Heart left ventricle (tissue), 16 donors: Measurements from ENCODE around the gene KHDC1L. TPM values are rescaled to one million over a fixed set of nuclear protein-coding genes. Genes with fewer than 3 reads are reported as not detected.

ENCODE experiments used
- ATAC-seq, 4 donors: fragments of 200-7000 bp; cut with Tn5 transposase; one replicate each; pipeline ENCODE4 v1.9.1; 2020 to 2022; ENCODE audit warnings: moderate library complexity in 4 of 4, mild to moderate bottlenecking in 3 of 4, moderate number of reproducible peaks in 1 of 4
- DNase-seq, 5 donors: peaks; one replicate each; pipeline ENCODE4 v3.0.0-alpha.2; 2020
- H3K27ac ChIP-seq, 12 donors: fragments of 200-600 bp; sonication (generic) in 4 of 12; one replicate each; pipeline versions ENCODE4 v1.5.0 to v1.8.0; 2016 to 2022; ENCODE audit warnings: mild to moderate bottlenecking in 2 of 12
- H3K27me3 ChIP-seq, 9 donors: fragments of 200-600 bp; sonication (generic) in 2 of 9; one replicate each; pipeline versions ENCODE4 v1.5.1 to v1.8.0; 2016 to 2022; ENCODE audit warnings: mild to moderate bottlenecking in 3 of 9
- H3K36me3 ChIP-seq, 9 donors: fragments of 200-600 bp; sonication (generic) in 2 of 9; one replicate each; pipeline versions ENCODE4 v1.5.0 to v1.8.0; 2018 to 2022; ENCODE audit warnings: mild to moderate bottlenecking in 2 of 9
- H3K4me1 ChIP-seq, 12 donors: fragments of 200-600 bp; sonication (generic) in 4 of 12; one replicate each; pipeline versions ENCODE4 v1.5.0 to v1.8.0; 2016 to 2022; ENCODE audit warnings: mild to moderate bottlenecking in 3 of 12
- H3K4me3 ChIP-seq, 12 donors: fragments of 200-600 bp; sonication (generic) in 4 of 12; one replicate each; pipeline versions ENCODE4 v1.5.0 to v1.8.0; 2017 to 2022; ENCODE audit warnings: mild to moderate bottlenecking in 9 of 12, moderate library complexity in 4 of 12
- H3K9me3 ChIP-seq, 12 donors: fragments of 200-600 bp; sonication (generic) in 4 of 12; one replicate each; pipeline versions ENCODE4 v1.5.0 to v1.8.0; 2016 to 2022; ENCODE audit warnings: mild to moderate bottlenecking in 1 of 12
- POLR2A ChIP-seq, 2 donors: fragments of 450-650 bp; IDR thresholded peaks; one replicate each; pipeline ENCODE4 v1.6.1; 2017; ENCODE audit warnings: antibody characterized with exemption in 2 of 2, mild to moderate bottlenecking in 2 of 2, moderate library complexity in 2 of 2
- WGBS, 4 donors: extraction: QIAGEN DNeasy Blood & Tissue Kit in 2 of 4; methylation state at CpG; one replicate each; pipeline versions ENCODE4 v1.1.5 to v1.1.7; 2013 to 2018; 5-methylcytosine and 5-hydroxymethylcytosine counted together
- intact Hi-C, 10 donors: fragments of 100-400 bp; cut with DNase I; formaldehyde crosslinking; loops; one replicate each; pipeline versions ENCODE4 v1.11.1 to v1.14.2; 2022
- polyA plus RNA-seq, 2 donors: library from polyadenylated mRNA; stranded (reverse); fragments of 200-250 nt; gene quantifications; one replicate each; pipeline ENCODE4 v1.2.3, GENCODE V29; 2013
- total RNA-seq, 9 donors: library from RNA; depleted of rRNA in 2 of 9; stranded (reverse); fragments of >200 nt in 2 of 9; fragmentation: NEBNext Ultra II Directional in 3 of 9; extraction: Animal tissue kit (Norgen Biotek cat#: 25700) in 3 of 9; gene quantifications; one replicate each; pipeline versions ENCODE4 v1.1.0 to v1.2.4, GENCODE V29; 2016 to 2023
- TF ChIP-seq, protein P1 (sequence below), 12 donors: fragments of 200-600 bp; sonication (generic) in 4 of 12; IDR thresholded peaks; one replicate each; pipeline versions ENCODE4 v1.5.0 to v1.8.0; 2018 to 2022; ENCODE audit warnings: antibody characterized with exemption in 12 of 12, mild to moderate bottlenecking in 5 of 12
- donor health status: ischemic (EF 13 %, LVEDD 7.1; RV severe dilation, severe dysfunction).
- donor health status: healthy with polysubstance abuse.
- donor health status: DM: no; HTN: yes; CAD: no.
- donor health status: DM: no; HTN: no; CAD: no.
- donor health status: ischemic (EF 25% LVEDD 6.9; RV normal size, moderate dysfunction).
- donor health status: ischemic (EF 25% LVEDD 5.7; RV mildly dilated, moderate dysfunction).
- donor health status: healthy.
- donor health status: DM: yes; HTN: yes; CAD: no.
- donor health status: ischemic (EF 35%, LVEDD 5.7; RV mildly dilated, moderate dysfunction).
- donor health status: nonischemic (EF 11% LVEDD 7.7; RV severe dilation, severe dysfunction).
- donor health status: DM: yes; HTN: yes; CAD: no.
- donor health status: PGD.
- donor health status: ischemic (EF 29% LVEDD 5.4; RV normal size, mild dysfunction).
- donor health status: nonischemic (EF 23%, LVEDD 6.1; RV moderate dilation, normal function).

The KHDC1L gene
- total and polyA plus RNA-seq, 11 donors: not detected

GRCh38 chr6:73250016-73250415 lies 24.7 kb upstream of the KHDC1L start:
- H3K36me3 ChIP-seq: no peaks in the 10 kb centered on the region
- intact Hi-C loops: no loop called here
- no peak for ATAC-seq
- H3K9me3 ChIP-seq: no peaks in the 10 kb centered on the region
- H3K27ac ChIP-seq: no peak overlapping the region
- TF ChIP-seq POLR2A (IDR thresholded peaks at IDR 0.05): no peak
- TF ChIP-seq, protein P1, sequence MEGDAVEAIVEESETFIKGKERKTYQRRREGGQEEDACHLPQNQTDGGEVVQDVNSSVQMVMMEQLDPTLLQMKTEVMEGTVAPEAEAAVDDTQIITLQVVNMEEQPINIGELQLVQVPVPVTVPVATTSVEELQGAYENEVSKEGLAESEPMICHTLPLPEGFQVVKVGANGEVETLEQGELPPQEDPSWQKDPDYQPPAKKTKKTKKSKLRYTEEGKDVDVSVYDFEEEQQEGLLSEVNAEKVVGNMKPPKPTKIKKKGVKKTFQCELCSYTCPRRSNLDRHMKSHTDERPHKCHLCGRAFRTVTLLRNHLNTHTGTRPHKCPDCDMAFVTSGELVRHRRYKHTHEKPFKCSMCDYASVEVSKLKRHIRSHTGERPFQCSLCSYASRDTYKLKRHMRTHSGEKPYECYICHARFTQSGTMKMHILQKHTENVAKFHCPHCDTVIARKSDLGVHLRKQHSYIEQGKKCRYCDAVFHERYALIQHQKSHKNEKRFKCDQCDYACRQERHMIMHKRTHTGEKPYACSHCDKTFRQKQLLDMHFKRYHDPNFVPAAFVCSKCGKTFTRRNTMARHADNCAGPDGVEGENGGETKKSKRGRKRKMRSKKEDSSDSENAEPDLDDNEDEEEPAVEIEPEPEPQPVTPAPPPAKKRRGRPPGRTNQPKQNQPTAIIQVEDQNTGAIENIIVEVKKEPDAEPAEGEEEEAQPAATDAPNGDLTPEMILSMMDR (IDR thresholded peaks at IDR 0.05): no peak
- no peak overlapping the region for H3K4me3 ChIP-seq
- peaks cover 0 to 5% (median 0%) of the 10 kb centered on the region in 9 donors for H3K27me3 ChIP-seq
- no peaks in the 10 kb centered on the region for H3K4me1 ChIP-seq
- DNase-seq: no peak

DNA sequence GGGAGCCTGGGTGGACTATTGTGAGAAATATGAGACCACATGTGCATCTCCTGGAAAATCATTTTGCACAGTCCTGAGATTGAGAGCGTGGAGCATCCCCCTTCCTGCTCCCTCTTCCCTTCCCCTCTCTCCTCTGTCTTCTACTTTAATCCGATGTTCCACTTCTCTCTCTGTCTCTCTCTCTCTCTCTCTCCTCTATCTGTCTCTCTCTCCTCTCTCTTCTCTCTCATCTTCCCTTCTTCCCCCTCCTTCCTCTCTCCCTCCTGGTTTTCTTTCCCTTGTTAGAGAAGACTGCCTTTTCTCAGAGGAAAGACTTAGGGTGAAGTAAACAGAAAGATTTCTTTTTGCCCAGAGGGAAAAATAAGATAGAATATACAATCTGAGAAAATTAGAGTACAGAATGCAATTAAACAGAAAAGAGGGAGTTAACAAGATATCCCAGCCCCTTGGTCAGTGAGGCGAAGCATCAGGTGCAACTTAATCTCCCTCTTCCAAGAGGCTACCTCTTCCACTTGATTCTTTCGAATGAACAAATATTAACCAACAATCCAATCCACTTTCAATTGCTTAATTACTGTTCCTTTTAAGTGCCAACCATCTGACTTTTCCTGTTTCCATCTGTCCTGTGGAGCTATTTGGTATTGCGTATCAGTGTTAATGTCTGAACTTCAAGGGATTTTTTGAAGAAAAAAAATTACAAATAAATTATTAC lies 23.1 kb upstream of the KHDC1L start:
- peaks cover 0 to 5% (median 0%) of the 10 kb centered on the region in 9 donors for H3K27me3 ChIP-seq
- TF ChIP-seq POLR2A (IDR thresholded peaks at IDR 0.05): no peak
- TF ChIP-seq, protein P1 (IDR thresholded peaks at IDR 0.05): no peak
- intact Hi-C loops: no loop called here
- no peak overlapping the region for H3K27ac ChIP-seq
- ATAC-seq: no peak
- no peaks in the 10 kb centered on the region for H3K4me1 ChIP-seq
- no peak for DNase-seq
- no peaks in the 10 kb centered on the region for H3K9me3 ChIP-seq
- WGBS, 4 donors: 75 to 79% (median 77%) methylated on average over 5 of the region's 5 CpGs
- no peaks in the 10 kb centered on the region for H3K36me3 ChIP-seq
- no peak overlapping the region for H3K4me3 ChIP-seq

GRCh38 chr6:73242001-73242400 lies 16.7 kb upstream of the KHDC1L start:
- WGBS, 4 donors: 79 to 87% (median 84%) methylated on average over 5 of the region's 5 CpGs
- intact Hi-C loops: no loop called here
- Histone ChIP-seq H3K36me3 (no peaks in the 10 kb centered on the region), H3K4me3 (no peak overlapping the region), H3K27ac (no peak overlapping the region), H3K9me3 (no peaks in the 10 kb centered on the region), H3K4me1 (no peaks in the 10 kb centered on the region), H3K27me3 (peaks cover 0 to 5% (median 0%) of the 10 kb centered on the region in 9 donors)
- DNase-seq: no peak
- ATAC-seq: no peak
- TF ChIP-seq, protein P1 (IDR thresholded peaks at IDR 0.05): no peak
- TF ChIP-seq POLR2A (IDR thresholded peaks at IDR 0.05): no peak

DNA sequence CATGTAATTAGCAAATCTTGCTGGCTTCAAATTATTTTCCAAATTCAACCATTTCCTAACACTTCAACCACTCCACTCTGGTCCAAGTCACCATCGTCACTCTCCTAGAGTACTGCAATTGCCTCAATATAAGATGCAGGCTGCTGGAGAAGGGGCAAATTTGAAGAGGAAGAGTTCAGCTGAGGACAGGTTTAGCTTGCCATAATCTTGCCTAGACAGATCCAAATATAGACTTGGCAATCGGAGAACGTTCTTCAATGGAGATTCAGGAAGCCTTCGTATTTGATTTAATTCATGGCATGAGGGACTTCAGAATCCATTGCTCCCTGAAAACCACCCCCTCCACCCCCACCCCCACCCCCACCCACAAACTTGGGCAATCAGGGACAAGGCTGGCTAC lies 15.4 kb upstream of the KHDC1L start:
- H3K27me3 ChIP-seq: peaks cover 0 to 4% (median 0%) of the 10 kb centered on the region in 9 donors
- no peaks in the 10 kb centered on the region for H3K36me3 ChIP-seq
- 37 to 49% (median 42%) methylated on average over 4 of the region's 4 CpGs for WGBS, 4 donors
- H3K9me3 ChIP-seq: no peaks in the 10 kb centered on the region
- no peak overlapping the region for H3K4me3 ChIP-seq
- peak in 1 of 4 donors; percentile 52 for ATAC-seq
- H3K4me1 ChIP-seq: no peaks in the 10 kb centered on the region
- no peak for DNase-seq
- H3K27ac ChIP-seq: no peak overlapping the region
- TF ChIP-seq, protein P1 (IDR thresholded peaks at IDR 0.05): no peak
- no peak for TF ChIP-seq POLR2A (IDR thresholded peaks at IDR 0.05)
- intact Hi-C loops: no loop called here
